Measurements from ENCODE around the gene WWOX. TPM values are rescaled to one million over a fixed set of nuclear protein-coding genes. Genes with fewer than 3 reads are reported as not detected.
"Not testable (repeated sequence)": the region's sequence is repeated elsewhere in the genome, so short reads cannot be mapped to it uniquely, and the experiment has no call there.

WWOX gene
- total RNA-seq, 2 experiments from 2014 or later, result 19.1 to 23.7 TPM

- TF ChIP-seq, protein P1, sequence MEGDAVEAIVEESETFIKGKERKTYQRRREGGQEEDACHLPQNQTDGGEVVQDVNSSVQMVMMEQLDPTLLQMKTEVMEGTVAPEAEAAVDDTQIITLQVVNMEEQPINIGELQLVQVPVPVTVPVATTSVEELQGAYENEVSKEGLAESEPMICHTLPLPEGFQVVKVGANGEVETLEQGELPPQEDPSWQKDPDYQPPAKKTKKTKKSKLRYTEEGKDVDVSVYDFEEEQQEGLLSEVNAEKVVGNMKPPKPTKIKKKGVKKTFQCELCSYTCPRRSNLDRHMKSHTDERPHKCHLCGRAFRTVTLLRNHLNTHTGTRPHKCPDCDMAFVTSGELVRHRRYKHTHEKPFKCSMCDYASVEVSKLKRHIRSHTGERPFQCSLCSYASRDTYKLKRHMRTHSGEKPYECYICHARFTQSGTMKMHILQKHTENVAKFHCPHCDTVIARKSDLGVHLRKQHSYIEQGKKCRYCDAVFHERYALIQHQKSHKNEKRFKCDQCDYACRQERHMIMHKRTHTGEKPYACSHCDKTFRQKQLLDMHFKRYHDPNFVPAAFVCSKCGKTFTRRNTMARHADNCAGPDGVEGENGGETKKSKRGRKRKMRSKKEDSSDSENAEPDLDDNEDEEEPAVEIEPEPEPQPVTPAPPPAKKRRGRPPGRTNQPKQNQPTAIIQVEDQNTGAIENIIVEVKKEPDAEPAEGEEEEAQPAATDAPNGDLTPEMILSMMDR (IDR thresholded peaks at IDR 0.05), result no peak
- POLR2A ChIA-PET, result interaction anchor here (0.6 kb wide), 1 partner anchor 217 kb away, joined by 3 read pairs; no protein-coding TSS in a partner anchor
- Mint-ChIP-seq H3K27ac (no peak overlapping the region), H3K4me1 (ENCODE audit: low read depth) (no peaks in the 10 kb centered on the region), H3K9me3 (no peaks in the 10 kb centered on the region), H3K4me3 (no peak overlapping the region), H3K36me3 (ENCODE audit: low read depth) (no peaks in the 10 kb centered on the region), H3K27me3 (no peaks in the 10 kb centered on the region)
- CTCF ChIA-PET, result no interaction called here
- intact Hi-C loops (cut with micrococcal nuclease), result no loop called here
- DNase-seq (no peak), ATAC-seq (no peak)
These were observed 411.0 kb downstream of the WWOX start for GRCh38 chr16:78510496-78510895.

GRCh38 chr16:78513838-78514237 lies 414.4 kb downstream of the WWOX start:
- DNase-seq, result no peak
- ChIA-PET CTCF (no interaction called here), POLR2A (no interaction called here)
- H3K4me1 Mint-ChIP-seq (ENCODE audit: low read depth), result no peaks in the 10 kb centered on the region
- no peaks in the 10 kb centered on the region for H3K9me3 Mint-ChIP-seq
- H3K27ac Mint-ChIP-seq, result no peak overlapping the region
- no peaks in the 10 kb centered on the region for H3K36me3 Mint-ChIP-seq (ENCODE audit: low read depth)
- H3K27me3 Mint-ChIP-seq, result no peaks in the 10 kb centered on the region
- TF ChIP-seq, protein P1 (IDR thresholded peaks at IDR 0.05), result no peak
- intact Hi-C loops (cut with micrococcal nuclease), result no loop called here
- H3K4me3 Mint-ChIP-seq, result no peak overlapping the region
- ATAC-seq, result no peak

DNA sequence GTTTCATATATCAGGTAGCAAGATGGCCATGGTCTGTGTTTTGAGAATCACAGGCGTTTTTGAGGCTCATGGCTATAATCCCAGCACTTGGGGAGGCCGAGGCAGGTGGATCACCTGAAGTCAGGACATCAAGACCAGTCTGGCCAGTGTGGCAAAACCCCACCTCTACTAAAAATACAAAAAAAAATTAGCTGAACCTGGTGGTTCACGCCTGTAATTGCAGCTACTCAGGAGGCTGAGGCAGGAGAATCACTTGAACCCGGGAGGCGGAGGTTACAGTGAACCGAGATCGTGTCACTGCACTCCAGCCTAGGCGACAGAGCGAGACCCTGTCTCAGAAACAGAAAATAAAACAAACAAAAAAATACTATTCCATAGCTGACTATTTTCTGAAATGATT lies 415.4 kb downstream of the WWOX start:
- H3K9me3 Mint-ChIP-seq; intact Hi-C loops (cut with micrococcal nuclease); H3K27ac Mint-ChIP-seq; POLR2A ChIA-PET; DNase-seq; H3K4me3 Mint-ChIP-seq; H3K4me1 Mint-ChIP-seq (ENCODE audit: low read depth); H3K36me3 Mint-ChIP-seq (ENCODE audit: low read depth); ATAC-seq; H3K27me3 Mint-ChIP-seq: not testable (repeated sequence)
- CTCF ChIA-PET, result interaction anchor here (0.7 to 0.8 kb wide), 2 partner anchors 12 to 36 kb away, joined by 3 read pairs; no protein-coding TSS in a partner anchor

DNA sequence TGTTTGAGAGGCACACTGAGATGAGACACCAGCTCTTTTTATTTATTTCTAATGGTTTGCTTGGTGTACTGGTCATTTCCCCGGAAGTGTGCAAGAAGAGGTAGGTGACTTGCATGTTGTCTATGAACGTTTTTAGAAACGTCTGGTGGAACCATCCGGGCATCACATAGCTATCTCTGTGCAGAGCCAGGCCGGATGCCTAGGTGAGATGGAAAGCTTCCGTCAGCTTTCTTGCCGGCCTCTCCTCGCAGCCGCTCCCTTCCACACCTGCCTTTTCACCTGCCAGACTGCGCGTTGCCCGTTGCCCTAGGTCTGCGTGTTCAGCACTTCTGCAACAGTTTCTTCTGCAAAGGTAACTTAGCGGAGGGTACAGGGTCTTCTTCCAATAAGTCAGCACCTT lies 416.0 kb downstream of the WWOX start:
- no peaks in the 10 kb centered on the region for H3K4me1 Mint-ChIP-seq (ENCODE audit: low read depth)
- intact Hi-C loops (cut with micrococcal nuclease), result no loop called here
- H3K9me3 Mint-ChIP-seq, result no peaks in the 10 kb centered on the region
- no peak for DNase-seq
- H3K27me3 Mint-ChIP-seq, result no peaks in the 10 kb centered on the region
- no peak for ATAC-seq
- ChIA-PET POLR2A (no interaction called here), CTCF (interaction anchor here (0.7 to 0.8 kb wide), 2 partner anchors 12 to 37 kb away, joined by 3 read pairs; no protein-coding TSS in a partner anchor)
- TF ChIP-seq, protein P1 (IDR thresholded peaks at IDR 0.05), result no peak
- H3K36me3 Mint-ChIP-seq (ENCODE audit: low read depth), result no peaks in the 10 kb centered on the region
- H3K27ac Mint-ChIP-seq, result no peak overlapping the region
- H3K4me3 Mint-ChIP-seq, result no peak overlapping the region

- Mint-ChIP-seq H3K27ac (no peak overlapping the region), H3K9me3 (no peaks in the 10 kb centered on the region), H3K27me3 (no peaks in the 10 kb centered on the region), H3K4me3 (no peak overlapping the region), H3K36me3 (ENCODE audit: low read depth) (no peaks in the 10 kb centered on the region), H3K4me1 (ENCODE audit: low read depth) (no peaks in the 10 kb centered on the region)
- ATAC-seq (no peak), DNase-seq (no peak)
- ChIA-PET POLR2A (no interaction called here), CTCF (no interaction called here)
- intact Hi-C loops (cut with micrococcal nuclease), result no loop called here
- TF ChIP-seq, protein P1 (IDR thresholded peaks at IDR 0.05), result no peak
These were observed 416.7 kb downstream of the WWOX start for GRCh38 chr16:78516006-78516736.

Measured in activated CD8-positive, alpha-beta T cell treated with anti-CD3 and anti-CD28 coated beads for 36 hours (primary cell).